Skeletal muscle tissue (tissue), 4 donors: ENCODE results near the gene AKAP8L. TPM values are rescaled to one million over a fixed set of nuclear protein-coding genes. Genes with fewer than 3 reads are reported as not detected.

Experiments
- H3K27ac ChIP-seq: one replicate; pipeline ENCODE4 v1.7.0; 2013; ENCODE audit warnings: mild to moderate bottlenecking, low read depth, low read length, inconsistent platforms
- H3K27me3 ChIP-seq, 3 donors: one replicate each; pipeline ENCODE4 v1.7.0; 2013; ENCODE audit warnings: low read length in 3 of 3; ENCODE audit not compliant: control insufficient read depth in 3 of 3, insufficient read depth in 3 of 3
- H3K36me3 ChIP-seq, 3 donors: one replicate each; pipeline ENCODE4 v1.7.0; 2013; ENCODE audit warnings: low read length in 3 of 3; ENCODE audit not compliant: control insufficient read depth in 3 of 3, insufficient read depth in 3 of 3
- H3K4me1 ChIP-seq, 3 donors: one replicate each; pipeline ENCODE4 v1.7.0; 2013; ENCODE audit warnings: low read length in 3 of 3, mild to moderate bottlenecking in 3 of 3; ENCODE audit not compliant: control insufficient read depth in 3 of 3, insufficient read depth in 3 of 3
- H3K4me3 ChIP-seq, 3 donors: one replicate each; pipeline ENCODE4 v1.7.0; 2013; ENCODE audit warnings: low read length in 3 of 3
- H3K9ac ChIP-seq, 3 donors: one replicate each; pipeline ENCODE4 v1.7.0; 2013; ENCODE audit warnings: low read length in 3 of 3, mild to moderate bottlenecking in 3 of 3, moderate library complexity in 2 of 3, low read depth in 1 of 3
- H3K9me3 ChIP-seq, 3 donors: one replicate each; pipeline ENCODE4 v1.7.0; 2013; ENCODE audit warnings: low read length in 3 of 3; ENCODE audit not compliant: control insufficient read depth in 3 of 3
- total RNA-seq: library from RNA; depleted of rRNA; stranded (reverse); fragments of >200 nt; gene quantifications from one replicate; pipeline ENCODE4 v1.2.3, GENCODE V29; 2014
- donor health status: Osteomylitis.

AKAP8L gene
- total RNA-seq, 1 donor from 2014 or later: 39.1 TPM

- Histone ChIP-seq H3K36me3 (peaks cover 47 to 58% (median 52%) of the 10 kb centered on the region in 3 donors), H3K27ac (no peak overlapping the region), H3K27me3 (no peaks in the 10 kb centered on the region), H3K9ac (no peak overlapping the region), H3K4me1 (peaks cover 26 to 32% (median 26%) of the 10 kb centered on the region in 3 donors), H3K9me3 (no peaks in the 10 kb centered on the region), H3K4me3 (no peak overlapping the region)
These were observed 7.9 kb upstream of the AKAP8L start for GRCh38 chr19:15426485-15427349.

GRCh38 chr19:15425321-15425950 is 6.6 kb upstream of the AKAP8L start:
- no peak overlapping the region for H3K9ac ChIP-seq
- peaks cover 16 to 29% (median 17%) of the 10 kb centered on the region in 3 donors for H3K4me1 ChIP-seq
- no peak overlapping the region for H3K27ac ChIP-seq
- no peaks in the 10 kb centered on the region for H3K9me3 ChIP-seq
- H3K4me3 ChIP-seq: no peak overlapping the region
- no peaks in the 10 kb centered on the region for H3K27me3 ChIP-seq
- H3K36me3 ChIP-seq: peaks cover 47 to 56% (median 52%) of the 10 kb centered on the region in 3 donors

- Histone ChIP-seq H3K9ac (no peak overlapping the region), H3K36me3 (peaks cover 47 to 52% (median 50%) of the 10 kb centered on the region in 3 donors)
These were observed 6.0 kb upstream of the AKAP8L start for GRCh38 chr19:15424692-15425272.

GRCh38 chr19:15424121-15424520 is 5.3 kb upstream of the AKAP8L start:
- Histone ChIP-seq H3K27me3 (no peaks in the 10 kb centered on the region), H3K4me1 (peaks cover 18 to 31% (median 19%) of the 10 kb centered on the region in 3 donors), H3K4me3 (no peak overlapping the region), H3K9ac (no peak overlapping the region), H3K27ac (no peak overlapping the region), H3K9me3 (no peaks in the 10 kb centered on the region), H3K36me3 (peaks cover 47 to 52% (median 50%) of the 10 kb centered on the region in 3 donors)

More at GRCh38 chr19:15424692-15425272, 6.0 kb upstream of the AKAP8L start:
- Histone ChIP-seq H3K4me1 (peaks cover 12 to 25% (median 12%) of the 10 kb centered on the region in 3 donors), H3K4me3 (no peak overlapping the region), H3K27ac (no peak overlapping the region), H3K27me3 (no peaks in the 10 kb centered on the region), H3K9me3 (no peaks in the 10 kb centered on the region)

- no peaks in the 10 kb centered on the region for H3K9me3 ChIP-seq
- H3K9ac ChIP-seq: no peak overlapping the region
- no peak overlapping the region for H3K4me3 ChIP-seq
- H3K27ac ChIP-seq: no peak overlapping the region
- H3K27me3 ChIP-seq: no peaks in the 10 kb centered on the region
- H3K36me3 ChIP-seq: peaks cover 41 to 52% (median 49%) of the 10 kb centered on the region in 3 donors
- H3K4me1 ChIP-seq: peaks cover 18 to 38% (median 19%) of the 10 kb centered on the region in 3 donors
These were observed 4.3 kb upstream of the AKAP8L start for GRCh38 chr19:15423130-15423529.

- peak overlapping the region in 2 of 3 donors; percentile 45 to 50 for H3K9ac ChIP-seq
- H3K36me3 ChIP-seq: peaks cover 38 to 49% (median 47%) of the 10 kb centered on the region in 3 donors
- H3K27ac ChIP-seq: peak overlapping the region; percentile 66
- H3K4me3 ChIP-seq: no peak overlapping the region
- no peaks in the 10 kb centered on the region for H3K27me3 ChIP-seq
- no peaks in the 10 kb centered on the region for H3K9me3 ChIP-seq
- H3K4me1 ChIP-seq: peaks cover 23 to 44% (median 25%) of the 10 kb centered on the region in 3 donors
These were observed 3.7 kb upstream of the AKAP8L start for GRCh38 chr19:15422296-15423075.

GRCh38 chr19:15421721-15422260 is 3.0 kb upstream of the AKAP8L start:
- Histone ChIP-seq H3K36me3 (peaks cover 31 to 42% (median 40%) of the 10 kb centered on the region in 3 donors), H3K4me1 (peaks cover 30 to 51% (median 32%) of the 10 kb centered on the region in 3 donors), H3K9me3 (no peaks in the 10 kb centered on the region), H3K27ac (peak overlapping the region; percentile 66), H3K4me3 (no peak overlapping the region), H3K27me3 (no peaks in the 10 kb centered on the region), H3K9ac (peak overlapping the region in 2 of 3 donors; percentile 45 to 50)

GRCh38 chr19:15421136-15421695 is 2.4 kb upstream of the AKAP8L start:
- H3K9me3 ChIP-seq: no peaks in the 10 kb centered on the region
- H3K36me3 ChIP-seq: peaks cover 28 to 38% (median 34%) of the 10 kb centered on the region in 3 donors
- H3K9ac ChIP-seq: peak overlapping the region in 2 of 3 donors; percentile 45 to 50
- H3K4me1 ChIP-seq: peaks cover 35 to 57% (median 37%) of the 10 kb centered on the region in 3 donors
- no peaks in the 10 kb centered on the region for H3K27me3 ChIP-seq
- H3K4me3 ChIP-seq: no peak overlapping the region
- peak overlapping the region; percentile 66 for H3K27ac ChIP-seq
